ENCODE data around the gene CD84. TPM values are rescaled to one million over a fixed set of nuclear protein-coding genes. Genes with fewer than 3 reads are reported as not detected.

CD84 gene
- total RNA-seq, 1 experiment from 2014 or later, result not detected

DNA sequence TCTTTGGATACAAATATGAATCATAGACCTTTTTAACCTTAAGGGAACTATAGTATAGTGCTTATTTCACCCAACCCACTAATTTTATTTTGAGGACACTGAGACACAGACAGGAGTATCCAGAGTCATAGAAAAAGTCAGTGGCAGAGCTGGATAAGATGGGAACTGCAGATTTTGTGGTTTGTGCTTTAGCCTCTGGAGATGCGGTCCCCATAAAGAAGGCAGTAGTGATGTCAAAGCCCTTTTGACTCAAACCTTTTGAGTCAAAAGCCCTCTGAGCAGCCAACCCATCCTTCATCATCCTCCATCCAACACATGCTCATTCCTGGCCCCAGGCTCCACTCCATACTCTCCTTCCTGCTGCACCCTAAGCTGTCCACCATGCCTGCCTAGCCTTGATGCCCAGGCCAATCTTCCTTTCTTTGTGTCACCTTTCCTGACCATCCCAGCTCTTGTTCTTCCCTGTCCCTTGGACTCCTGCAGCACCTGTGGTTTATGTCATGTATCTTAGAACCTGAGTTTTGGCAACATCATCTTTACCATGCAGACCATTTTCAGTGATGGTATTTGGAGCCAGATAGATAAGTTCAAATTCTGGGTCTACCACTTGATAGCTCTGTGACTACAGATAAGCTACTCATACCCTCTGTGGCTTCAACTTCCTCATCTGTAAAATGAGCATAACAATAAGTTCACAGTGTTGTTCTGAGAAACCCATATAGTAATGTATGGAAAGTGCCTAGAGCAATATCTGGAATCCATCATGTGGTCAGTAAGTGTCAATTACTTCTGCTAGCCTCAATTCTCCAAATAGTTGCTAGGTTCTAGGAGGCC, 47.4 kb upstream of the CD84 start:
- DNase-seq, result no peak
- Mint-ChIP-seq H3K9me3 (ENCODE audit: unreplicated experiment) (no peaks in the 10 kb centered on the region), H3K4me3 (ENCODE audit: unreplicated experiment) (no peak overlapping the region), H3K27me3 (ENCODE audit: insufficient read depth, unreplicated experiment) (no peaks in the 10 kb centered on the region), H3K36me3 (ENCODE audit: insufficient read depth, unreplicated experiment) (no peaks in the 10 kb centered on the region), H3K27ac (ENCODE audit: unreplicated experiment) (no peak overlapping the region), H3K4me1 (ENCODE audit: low read depth, unreplicated experiment) (peaks cover 18% of the 10 kb centered on the region)
- Histone ChIP-seq H3K36me3 (ENCODE audit: control insufficient read depth, insufficient read depth, low read length) (no peaks in the 10 kb centered on the region), H3K9me3 (no peaks in the 10 kb centered on the region), H3K4me1 (peaks cover 31% of the 10 kb centered on the region), H3K4me3 (ENCODE audit: low read depth, low read length) (no peak overlapping the region), H3K27me3 (replicated peaks; ENCODE audit: control insufficient read depth, insufficient read depth, low read length) (no peaks in the 10 kb centered on the region)
- no TSS peak for BruUV-seq (replicated peaks)
- TF ChIP-seq, protein P1, sequence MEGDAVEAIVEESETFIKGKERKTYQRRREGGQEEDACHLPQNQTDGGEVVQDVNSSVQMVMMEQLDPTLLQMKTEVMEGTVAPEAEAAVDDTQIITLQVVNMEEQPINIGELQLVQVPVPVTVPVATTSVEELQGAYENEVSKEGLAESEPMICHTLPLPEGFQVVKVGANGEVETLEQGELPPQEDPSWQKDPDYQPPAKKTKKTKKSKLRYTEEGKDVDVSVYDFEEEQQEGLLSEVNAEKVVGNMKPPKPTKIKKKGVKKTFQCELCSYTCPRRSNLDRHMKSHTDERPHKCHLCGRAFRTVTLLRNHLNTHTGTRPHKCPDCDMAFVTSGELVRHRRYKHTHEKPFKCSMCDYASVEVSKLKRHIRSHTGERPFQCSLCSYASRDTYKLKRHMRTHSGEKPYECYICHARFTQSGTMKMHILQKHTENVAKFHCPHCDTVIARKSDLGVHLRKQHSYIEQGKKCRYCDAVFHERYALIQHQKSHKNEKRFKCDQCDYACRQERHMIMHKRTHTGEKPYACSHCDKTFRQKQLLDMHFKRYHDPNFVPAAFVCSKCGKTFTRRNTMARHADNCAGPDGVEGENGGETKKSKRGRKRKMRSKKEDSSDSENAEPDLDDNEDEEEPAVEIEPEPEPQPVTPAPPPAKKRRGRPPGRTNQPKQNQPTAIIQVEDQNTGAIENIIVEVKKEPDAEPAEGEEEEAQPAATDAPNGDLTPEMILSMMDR (IDR thresholded peaks at IDR 0.05; ENCODE audit: insufficient read depth in 1 of 2, low read depth in 1 of 2, low read length in 1 of 2, severe bottlenecking in 1 of 2, unreplicated experiment in 1 of 2), result no peak
- CTCF ChIA-PET, result interaction anchor here (0.6 kb wide), 1 partner anchor 347 kb away, joined by 7 read pairs; no protein-coding TSS in a partner anchor
- POLR2A ChIA-PET, result no interaction called here
- intact Hi-C loops (cut with micrococcal nuclease; ENCODE audit: unreplicated experiment), result no loop called here

DNA sequence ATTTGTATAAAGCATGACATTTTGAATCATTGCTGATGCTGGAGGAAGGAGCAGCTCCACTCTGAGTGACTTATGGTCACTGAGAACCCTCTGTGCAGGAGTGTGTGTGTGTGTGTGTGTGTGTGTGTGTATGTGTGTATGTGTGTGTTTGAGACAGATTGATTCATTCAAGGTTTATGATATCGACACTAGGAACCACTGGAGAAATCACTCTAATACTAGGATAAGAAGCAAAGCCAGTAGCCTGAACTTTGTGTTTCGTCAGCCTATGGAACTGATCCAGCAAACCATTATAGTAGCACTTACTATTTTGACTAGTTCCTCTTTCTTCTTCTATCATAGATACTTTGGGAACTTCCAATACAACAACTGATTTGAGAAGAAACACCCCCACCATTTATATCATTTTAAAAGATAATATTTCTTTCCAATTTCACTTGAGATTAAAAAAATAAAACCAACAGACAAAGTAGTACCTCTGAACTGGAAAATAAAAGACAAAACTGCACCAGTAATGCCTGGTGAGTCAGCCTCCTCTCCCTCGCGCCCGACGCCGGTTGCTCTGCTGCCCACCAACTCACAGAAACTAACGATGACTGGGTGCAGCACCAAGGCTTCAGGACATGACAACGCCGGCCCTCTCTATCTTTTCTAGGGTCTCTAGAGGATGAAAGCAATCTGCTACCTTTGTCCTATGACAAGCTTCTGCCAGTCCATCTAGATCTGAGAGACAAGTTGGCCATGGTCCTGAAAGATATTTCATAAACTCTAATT, 46.6 kb upstream of the CD84 start:
- CTCF ChIA-PET, result interaction anchor here (0.6 kb wide), 1 partner anchor 348 kb away, joined by 7 read pairs; no protein-coding TSS in a partner anchor
- no peaks in the 10 kb centered on the region for H3K36me3 Mint-ChIP-seq (ENCODE audit: insufficient read depth, unreplicated experiment)
- Histone ChIP-seq H3K4me1 (peaks cover 23% of the 10 kb centered on the region), H3K27me3 (replicated peaks; ENCODE audit: control insufficient read depth, insufficient read depth, low read length) (no peaks in the 10 kb centered on the region), H3K4me3 (ENCODE audit: low read depth, low read length) (no peak overlapping the region), H3K36me3 (ENCODE audit: control insufficient read depth, insufficient read depth, low read length) (no peaks in the 10 kb centered on the region), H3K9me3 (no peaks in the 10 kb centered on the region)
- peaks cover 10% of the 10 kb centered on the region for H3K4me1 Mint-ChIP-seq (ENCODE audit: low read depth, unreplicated experiment)
- H3K9me3 Mint-ChIP-seq (ENCODE audit: unreplicated experiment), result no peaks in the 10 kb centered on the region
- H3K4me3 Mint-ChIP-seq (ENCODE audit: unreplicated experiment), result no peak overlapping the region
- TF ChIP-seq, protein P1 (IDR thresholded peaks at IDR 0.05; ENCODE audit: insufficient read depth in 1 of 2, low read depth in 1 of 2, low read length in 1 of 2, severe bottlenecking in 1 of 2, unreplicated experiment in 1 of 2), result no peak
- H3K27me3 Mint-ChIP-seq (ENCODE audit: insufficient read depth, unreplicated experiment), result no peaks in the 10 kb centered on the region
- BruUV-seq (replicated peaks), result no TSS peak
- H3K27ac Mint-ChIP-seq (ENCODE audit: unreplicated experiment), result no peak overlapping the region
- intact Hi-C loops (cut with micrococcal nuclease; ENCODE audit: unreplicated experiment), result no loop called here
- no peak for DNase-seq
- POLR2A ChIA-PET, result no interaction called here

DNA sequence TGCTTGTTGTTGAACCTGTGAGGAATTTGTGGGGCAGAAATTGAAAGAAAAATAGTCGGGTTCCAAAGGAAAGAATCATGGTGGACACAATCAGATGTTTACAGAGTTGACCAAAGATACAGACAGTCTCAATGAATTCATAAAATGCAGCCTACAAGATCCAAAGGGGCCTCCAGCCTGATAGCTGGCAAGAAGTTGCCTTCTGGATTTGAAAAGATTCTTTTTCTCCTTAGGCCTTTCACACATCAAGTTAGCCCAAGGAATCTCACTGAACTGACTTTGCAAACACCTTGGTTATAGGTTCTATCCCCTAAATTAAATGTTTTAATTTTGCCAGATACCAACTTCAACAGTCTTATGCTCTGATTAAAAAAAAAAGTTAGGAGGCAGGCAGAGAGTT, 46.0 kb upstream of the CD84 start:
- Histone ChIP-seq H3K36me3 (ENCODE audit: control insufficient read depth, insufficient read depth, low read length) (no peaks in the 10 kb centered on the region), H3K4me3 (ENCODE audit: low read depth, low read length) (no peak overlapping the region), H3K4me1 (peaks cover 20% of the 10 kb centered on the region), H3K27me3 (replicated peaks; ENCODE audit: control insufficient read depth, insufficient read depth, low read length) (no peaks in the 10 kb centered on the region), H3K9me3 (no peaks in the 10 kb centered on the region)
- Mint-ChIP-seq H3K27ac (ENCODE audit: unreplicated experiment) (no peak overlapping the region), H3K36me3 (ENCODE audit: insufficient read depth, unreplicated experiment) (no peaks in the 10 kb centered on the region), H3K4me1 (ENCODE audit: low read depth, unreplicated experiment) (peaks cover 4% of the 10 kb centered on the region), H3K9me3 (ENCODE audit: unreplicated experiment) (no peaks in the 10 kb centered on the region), H3K27me3 (ENCODE audit: insufficient read depth, unreplicated experiment) (no peaks in the 10 kb centered on the region), H3K4me3 (ENCODE audit: unreplicated experiment) (no peak overlapping the region)
- BruUV-seq (replicated peaks), result no TSS peak
- CTCF ChIA-PET, result no interaction called here
- intact Hi-C loops (cut with micrococcal nuclease; ENCODE audit: unreplicated experiment), result no loop called here
- POLR2A ChIA-PET, result no interaction called here
- TF ChIP-seq, protein P1 (IDR thresholded peaks at IDR 0.05; ENCODE audit: insufficient read depth in 1 of 2, low read depth in 1 of 2, low read length in 1 of 2, severe bottlenecking in 1 of 2, unreplicated experiment in 1 of 2), result no peak
- DNase-seq, result no peak

Data from Caco-2 (cell line).